ENCODE measurements around the gene GSTO1.

The GSTO1 gene

GRCh38 chr10:104314591-104315485 lies 60.1 kb downstream of the GSTO1 start:
- TF ChIP-seq CTCF (IDR thresholded peaks at IDR 0.05) = no peak

DNA sequence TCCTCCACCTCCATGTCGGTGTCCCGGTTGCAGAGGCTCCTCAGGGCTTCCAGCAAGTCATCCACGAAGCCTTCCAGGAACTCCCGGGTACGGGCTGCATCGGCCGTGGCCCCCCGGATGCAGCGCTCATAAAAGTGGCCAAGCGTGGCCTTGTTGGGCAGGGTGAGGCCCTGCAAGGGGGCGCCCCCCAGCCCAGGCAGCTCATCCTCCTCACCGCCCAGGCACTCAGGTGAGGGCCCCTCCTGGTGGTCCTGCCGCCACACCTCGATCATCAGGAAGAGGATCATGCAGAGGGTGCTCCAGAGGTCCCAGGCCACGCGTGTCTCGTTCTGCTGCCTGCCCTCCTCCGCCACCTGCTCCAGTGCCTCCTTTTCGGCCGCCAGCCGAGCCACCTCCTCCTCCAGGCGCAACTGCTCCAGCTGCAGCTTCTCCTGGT lies 60.8 kb downstream of the GSTO1 start:
- no peak for TF ChIP-seq CTCF (IDR thresholded peaks at IDR 0.05)

- TF ChIP-seq CTCF (IDR thresholded peaks at IDR 0.05) = no peak
These were observed 61.8 kb downstream of the GSTO1 start for GRCh38 chr10:104316321-104317099.
